ENCODE data around the gene CERT1.

DNA sequence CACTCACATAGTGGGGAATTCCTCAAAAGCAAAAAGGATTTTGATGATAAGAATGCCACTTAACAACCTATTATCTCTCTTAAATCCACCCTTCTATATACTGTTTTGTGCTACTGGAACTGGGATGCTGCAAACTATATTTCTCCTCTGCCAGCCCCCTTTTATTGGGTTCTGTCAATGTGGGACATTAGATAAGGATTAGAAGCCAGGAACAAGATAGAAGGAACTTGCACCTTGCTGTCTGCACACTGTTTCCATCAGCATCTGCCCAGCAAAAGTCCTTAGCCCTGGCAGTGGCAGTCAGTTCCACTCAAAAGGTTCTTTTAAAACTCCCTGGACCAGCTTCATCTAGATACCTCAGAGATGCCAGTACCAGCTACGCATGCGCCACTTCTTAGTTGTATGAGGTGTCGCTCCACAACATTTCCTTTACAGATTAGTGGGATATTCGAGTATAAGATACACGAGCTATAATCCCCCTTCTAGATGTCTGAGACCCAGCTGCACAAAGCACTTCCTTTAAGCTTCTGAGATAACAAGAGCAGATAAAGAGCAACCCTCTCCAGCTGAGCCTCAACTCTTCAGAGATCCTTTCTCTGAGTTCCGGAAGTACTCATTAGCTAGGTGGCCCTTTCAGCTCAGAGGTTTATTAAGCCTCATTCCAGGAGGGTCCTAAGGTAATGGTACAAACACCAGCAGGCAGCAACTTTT lies 45.3 kb downstream of the CERT1 start:
- TF ChIP-seq POLR2AphosphoS5 (IDR thresholded peaks at IDR 0.05; ENCODE audit: low read depth, low read length) (no peak), POLR2A (IDR thresholded peaks at IDR 0.05; ENCODE audit: low read depth, low read length) (no peak), PAX5 (IDR thresholded peaks at IDR 0.05; ENCODE audit: insufficient read depth, low read length, severe bottlenecking) (no peak)

All from GM12891 (cell line).